IMR-90 (cell line): ENCODE measurements around the gene SLC9A3. TPM values are rescaled to one million over a fixed set of nuclear protein-coding genes. Genes with fewer than 3 reads are reported as not detected.

ENCODE experiments used
- ATAC-seq: fragments of 200-7000 bp; cut with Tn5 transposase; 2 replicates; pipeline ENCODE4 v1.9.1; 2020; ENCODE audit warnings: low read depth, mild to moderate bottlenecking, moderate library complexity
- BruUV-seq: library from RNA; stranded (reverse); fragments of 400-500 nt; replicated peaks from 2 replicates; lab custom pipeline; 2021; lab: Mats Ljungman, UMichigan
- CTCF ChIA-PET: fragments of 300-600 bp; formaldehyde crosslinking; extraction: SDS; loops from one replicate; lab custom pipeline; 2021; ENCODE audit warnings: antibody characterized with exemption; lab: Yijun Ruan, JAX
- POLR2A ChIA-PET: fragments of 300-600 bp; sonication (Branson Sonifier 250); formaldehyde crosslinking; loops from one replicate; lab custom pipeline; 2022; ENCODE audit warnings: antibody characterized with exemption; ENCODE audit not compliant: unreplicated experiment; lab: Charles Lee
- DNase-seq: peaks from one replicate; pipeline ENCODE4 v3.0.0; 2013
- H2AFZ ChIP-seq: replicated peaks from 2 replicates; pipeline ENCODE3; 2013; ENCODE audit warnings: low read length, mild to moderate bottlenecking; ENCODE audit not compliant: poor library complexity
- H2AK5ac ChIP-seq: 2 replicates; pipeline ENCODE4 v1.6.1; 2013; ENCODE audit warnings: low read depth, low read length, inconsistent platforms
- H2AK9ac ChIP-seq: replicated peaks from 2 replicates; pipeline ENCODE3; 2013; ENCODE audit warnings: mild to moderate bottlenecking, low read depth, low read length, moderate library complexity; ENCODE audit not compliant: poor library complexity
- H2BK120ac ChIP-seq: 2 replicates; pipeline ENCODE4 v1.6.1; 2013; ENCODE audit warnings: low read depth, low read length, inconsistent platforms
- H2BK15ac ChIP-seq: 3 replicates; pipeline ENCODE4 v1.6.1; 2013; ENCODE audit warnings: low read depth, low read length, inconsistent platforms
- H2BK20ac ChIP-seq: 2 replicates; pipeline ENCODE4 v1.6.1; 2013; ENCODE audit warnings: low read depth, mild to moderate bottlenecking, inconsistent platforms, low read length, moderate library complexity
- H2BK5ac ChIP-seq: 2 replicates; pipeline ENCODE4 v1.6.1; 2013; ENCODE audit warnings: mild to moderate bottlenecking, low read depth, low read length, inconsistent platforms; ENCODE audit not compliant: poor library complexity, severe bottlenecking
- H3K14ac ChIP-seq: replicated peaks from 2 replicates; pipeline ENCODE4 v1.6.1; 2013; ENCODE audit warnings: low read depth, low read length, inconsistent platforms
- H3K18ac ChIP-seq: 2 replicates; pipeline ENCODE4 v1.6.1; 2013; ENCODE audit warnings: low read depth, low read length, control low read depth
- H3K23ac ChIP-seq: 2 replicates; pipeline ENCODE4 v1.6.1; 2013; ENCODE audit warnings: low read depth, low read length, inconsistent platforms
- H3K27ac ChIP-seq: 2 replicates; pipeline ENCODE4 v1.5.1; 2013; ENCODE audit warnings: mild to moderate bottlenecking, control low read depth, low read length; ENCODE audit not compliant: insufficient read depth
- H3K27me3 ChIP-seq: 2 replicates; pipeline ENCODE4 v1.6.1; 2013; ENCODE audit warnings: low read length; ENCODE audit not compliant: control insufficient read depth, insufficient read depth
- H3K36me3 ChIP-seq: 2 replicates; pipeline ENCODE4 v1.6.1; 2013; ENCODE audit warnings: low read length, mixed read lengths; ENCODE audit not compliant: control insufficient read depth, insufficient read depth
- H3K4ac ChIP-seq: 2 replicates; pipeline ENCODE4 v1.6.1; 2013; ENCODE audit warnings: low read depth, low read length, inconsistent platforms
- H3K4me1 ChIP-seq: 2 replicates; pipeline ENCODE4 v1.6.1; 2013; ENCODE audit warnings: low read length, mixed read lengths; ENCODE audit not compliant: control insufficient read depth, insufficient read depth
- H3K4me2 ChIP-seq: 2 replicates; pipeline ENCODE4 v1.6.1; 2013; ENCODE audit warnings: low read depth, mild to moderate bottlenecking, control low read depth, low read length, moderate library complexity
- H3K4me3 ChIP-seq: 2 replicates; pipeline ENCODE4 v1.5.1; 2013; ENCODE audit warnings: low read depth, mild to moderate bottlenecking, control low read depth, low read length, moderate library complexity; ENCODE audit not compliant: insufficient read depth
- H3K56ac ChIP-seq: 2 replicates; pipeline ENCODE4 v1.6.1; 2013; ENCODE audit warnings: low read length, inconsistent platforms; ENCODE audit not compliant: insufficient read depth; ENCODE audit errors: extremely low read depth
- H3K79me1 ChIP-seq, 2 experiments: 2 replicates each; pipeline ENCODE4 v1.6.1; 2013; ENCODE audit warnings: low read length in 2 of 2, inconsistent platforms in 1 of 2, low read depth in 1 of 2
- H3K9ac ChIP-seq: 2 replicates; pipeline ENCODE4 v1.6.1; 2013; ENCODE audit warnings: low read depth, low read length, control low read depth
- H3K9me1 ChIP-seq: 2 replicates; pipeline ENCODE4 v1.6.1; 2013; ENCODE audit warnings: low read length, inconsistent platforms; ENCODE audit not compliant: insufficient read depth
- H3K9me3 ChIP-seq: 2 replicates; pipeline ENCODE4 v1.6.1; 2013; ENCODE audit warnings: low read length; ENCODE audit not compliant: control insufficient read depth, insufficient read depth
- H4K20me1 ChIP-seq: 2 replicates; pipeline ENCODE4 v1.6.1; 2013; ENCODE audit warnings: low read length, inconsistent platforms; ENCODE audit not compliant: insufficient read depth
- H4K5ac ChIP-seq: 2 replicates; pipeline ENCODE4 v1.6.1; 2013; ENCODE audit warnings: mild to moderate bottlenecking, low read depth, low read length, control low read depth
- H4K8ac ChIP-seq, 2 experiments: 2 replicates each; pipeline ENCODE4 v1.6.1; 2013; ENCODE audit warnings: low read depth in 2 of 2, low read length in 2 of 2, control low read depth in 1 of 2, inconsistent platforms in 1 of 2
- H4K91ac ChIP-seq: 2 replicates; pipeline ENCODE4 v1.6.1; 2013; ENCODE audit warnings: low read depth, low read length, inconsistent platforms; ENCODE audit not compliant: insufficient read depth
- BHLHE40 ChIP-seq: fragments of 150-350 bp; IDR thresholded peaks from 2 replicates; pipeline ENCODE4 v1.6.1; 2016; ENCODE audit warnings: mild to moderate bottlenecking, low read depth, low read length
- ELK1 ChIP-seq: fragments of 150-350 bp; IDR thresholded peaks from 2 replicates; pipeline ENCODE4 v1.6.1; 2016; ENCODE audit warnings: low read depth, mild to moderate bottlenecking, low read length, moderate library complexity, borderline replicate concordance
- MAFK ChIP-seq: IDR thresholded peaks from 2 replicates; pipeline ENCODE4 v1.6.1; 2012; ENCODE audit warnings: low read depth, low read length, improper control_type of control experiment
- MXI1 ChIP-seq: IDR thresholded peaks from 2 replicates; pipeline ENCODE4 v1.6.1; 2012; ENCODE audit warnings: low read depth, mild to moderate bottlenecking, low read length, moderate library complexity, borderline replicate concordance
- POLR2A ChIP-seq: IDR thresholded peaks from 2 replicates; pipeline ENCODE4 v1.6.1; 2012; ENCODE audit warnings: mild to moderate bottlenecking, low read depth, low read length
- RAD21 ChIP-seq: IDR thresholded peaks from 2 replicates; pipeline ENCODE4 v1.6.1; 2012; ENCODE audit warnings: low read length, improper control_type of control experiment
- RCOR1 ChIP-seq: IDR thresholded peaks from 2 replicates; pipeline ENCODE4 v1.6.1; 2012; ENCODE audit warnings: mild to moderate bottlenecking, low read length, improper control_type of control experiment; ENCODE audit not compliant: insufficient replicate concordance
- RFX5 ChIP-seq: IDR thresholded peaks from 2 replicates; pipeline ENCODE4 v1.8.0; 2012; ENCODE audit warnings: low read depth, mild to moderate bottlenecking, low read length, moderate library complexity
- SMC3 ChIP-seq: fragments of 150-350 bp; IDR thresholded peaks from 2 replicates; pipeline ENCODE4 v1.6.1; 2016; ENCODE audit warnings: low read depth, mild to moderate bottlenecking, antibody characterized with exemption, low read length, moderate library complexity
- whole genome bisulfite sequencing, 2 experiments: methylation state at CpG; one replicate each; pipeline versions ENCODE4 v1.1.5 to v1.1.7; 2013; ENCODE audit warnings: missing lambda C conversion rate in 2 of 2; ENCODE audit not compliant: insufficient read length in 1 of 2; ENCODE audit errors: extremely low coverage in 2 of 2; 5-methylcytosine and 5-hydroxymethylcytosine counted together
- dilution Hi-C: fragments of 300-500 bp; cut with HindIII; formaldehyde crosslinking; loops from one replicate; pipeline ENCODE4 v1.14.3; 2018; ENCODE audit warnings: low sequenced_read_pairs; ENCODE audit not compliant: unreplicated experiment
- in situ Hi-C: fragments of 300-500 bp; cut with MboI; formaldehyde crosslinking; loops from 3 replicates; pipeline ENCODE4 v1.14.3; 2019; ENCODE audit warnings: low sequenced_read_pairs, inconsistent platforms, mixed read lengths
- intact Hi-C: fragments of 100-400 bp; cut with micrococcal nuclease; formaldehyde crosslinking; loops from 2 replicates; pipeline ENCODE4 v1.10.0; 2022
- polyA plus RNA-seq, 3 experiments: library from polyadenylated mRNA; depleted of rRNA; stranded (reverse); fragments of >200 nt; gene quantifications; 2 replicates each; pipeline ENCODE4 v1.2.3, GENCODE V29; 2012; ENCODE audit warnings: low replicate concordance in 1 of 3
- total RNA-seq: library from RNA; depleted of rRNA; stranded (reverse); fragments of >200 nt; gene quantifications from 2 replicates; pipeline ENCODE4 v1.2.3, GENCODE V29; 2012
- TF ChIP-seq, protein P1 (sequence below): conservative IDR thresholded peaks from 2 replicates; pipeline ENCODE4 v1.5.1; 2012; ENCODE audit warnings: mild to moderate bottlenecking, low read depth, low read length, improper control_type of control experiment

Gene SLC9A3
- total and polyA plus RNA-seq, 2 of the 4 experiments (the other 2 are of a cell fraction) = 0.72 to 1.5 TPM

DNA sequence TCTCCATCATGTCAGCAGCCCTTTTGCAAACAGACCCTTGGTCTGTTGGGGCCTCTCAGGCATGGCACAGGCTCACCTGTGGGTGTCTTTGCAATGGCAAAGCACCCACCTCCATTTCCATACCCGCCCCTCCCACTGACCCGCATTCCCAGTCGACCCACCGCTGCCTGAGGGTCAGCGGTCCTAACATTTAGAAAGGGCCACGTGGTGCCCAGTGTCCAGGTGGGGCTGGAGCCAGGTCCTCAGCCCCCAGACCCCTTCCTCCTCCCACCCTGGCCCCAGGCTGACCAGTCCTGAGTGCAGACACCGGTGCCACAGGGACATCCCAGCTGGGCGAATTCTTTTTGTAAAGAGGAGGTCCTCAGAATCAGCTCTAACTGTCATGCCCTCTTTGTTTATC, 44.6 kb upstream of the SLC9A3 start:
- no TSS peak for BruUV-seq
- Histone ChIP-seq H3K27ac (no peak overlapping the region), H2BK5ac (no peak overlapping the region), H2BK120ac (no peak overlapping the region), H4K91ac (no peak overlapping the region), H3K4me1 (no peaks in the 10 kb centered on the region; the same call in 1 of the 2 replicates), H4K20me1 (no peaks in the 10 kb centered on the region), H2BK15ac (no peak overlapping the region), H4K5ac (no peak overlapping the region), H3K9me3 (peaks cover 5% of the 10 kb centered on the region; the same call in 1 of the 2 replicates), H2AK5ac (no peak overlapping the region), H3K27me3 (peaks cover 53% of the 10 kb centered on the region), H3K14ac (no peak overlapping the region), H3K9me1 (no peaks in the 10 kb centered on the region), H2AK9ac (no peak overlapping the region), H3K23ac (no peak overlapping the region), H3K4me2 (no peak overlapping the region), H3K18ac (no peak overlapping the region), H3K36me3 (no peaks in the 10 kb centered on the region), H4K8ac (no peak overlapping the region), H3K56ac (no peak overlapping the region), H3K4ac (no peak overlapping the region), H2AFZ (no peak overlapping the region), H3K4me3 (no peak overlapping the region), H3K9ac (no peak overlapping the region), H2BK20ac (no peak overlapping the region), H3K79me1 (no peaks in the 10 kb centered on the region)
- CTCF ChIA-PET = no interaction called here
- dilution Hi-C loops = no loop called here
- DNase-seq (no peak), ATAC-seq (no peak)
- no peak for TF ChIP-seq MXI1
- TF ChIP-seq RFX5 = no peak
- TF ChIP-seq, protein P1, sequence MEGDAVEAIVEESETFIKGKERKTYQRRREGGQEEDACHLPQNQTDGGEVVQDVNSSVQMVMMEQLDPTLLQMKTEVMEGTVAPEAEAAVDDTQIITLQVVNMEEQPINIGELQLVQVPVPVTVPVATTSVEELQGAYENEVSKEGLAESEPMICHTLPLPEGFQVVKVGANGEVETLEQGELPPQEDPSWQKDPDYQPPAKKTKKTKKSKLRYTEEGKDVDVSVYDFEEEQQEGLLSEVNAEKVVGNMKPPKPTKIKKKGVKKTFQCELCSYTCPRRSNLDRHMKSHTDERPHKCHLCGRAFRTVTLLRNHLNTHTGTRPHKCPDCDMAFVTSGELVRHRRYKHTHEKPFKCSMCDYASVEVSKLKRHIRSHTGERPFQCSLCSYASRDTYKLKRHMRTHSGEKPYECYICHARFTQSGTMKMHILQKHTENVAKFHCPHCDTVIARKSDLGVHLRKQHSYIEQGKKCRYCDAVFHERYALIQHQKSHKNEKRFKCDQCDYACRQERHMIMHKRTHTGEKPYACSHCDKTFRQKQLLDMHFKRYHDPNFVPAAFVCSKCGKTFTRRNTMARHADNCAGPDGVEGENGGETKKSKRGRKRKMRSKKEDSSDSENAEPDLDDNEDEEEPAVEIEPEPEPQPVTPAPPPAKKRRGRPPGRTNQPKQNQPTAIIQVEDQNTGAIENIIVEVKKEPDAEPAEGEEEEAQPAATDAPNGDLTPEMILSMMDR = no peak
- no peak for TF ChIP-seq POLR2A
- TF ChIP-seq RCOR1 = no peak
- no peak for TF ChIP-seq SMC3
- TF ChIP-seq RAD21 = no peak
- no peak for TF ChIP-seq ELK1
- TF ChIP-seq BHLHE40 = no peak
- no peak for TF ChIP-seq MAFK
- in situ Hi-C loops = no loop called here
- intact Hi-C loops = no loop called here
- POLR2A ChIA-PET = no interaction called here
- WGBS, 2 experiments = 92% methylated on average over 5 of the region's 8 CpGs; no CpG with 5 or more reads in 1 of the 2 experiments
